Esophagus squamous epithelium (tissue), 4 donors: ENCODE data around the gene PBX3.

Experiments used
- POLR2A ChIP-seq, 4 donors: fragments of 450-650 bp; IDR thresholded peaks; one replicate each; pipeline ENCODE4 v1.6.1; 2017; ENCODE audit warnings: antibody characterized with exemption in 4 of 4, mild to moderate bottlenecking in 4 of 4, moderate library complexity in 3 of 4
- TF ChIP-seq, protein P1 (sequence below), 6 experiments: fragments of 450-650 bp in 4 of 6; fragments of 200-600 bp in 2 of 6; sonication (generic) in 2 of 6; IDR thresholded peaks; one replicate each; pipeline ENCODE4 v1.5.1; 2016 to 2019; ENCODE audit warnings: antibody characterized with exemption in 6 of 6, mild to moderate bottlenecking in 4 of 6, moderate library complexity in 4 of 6

DNA sequence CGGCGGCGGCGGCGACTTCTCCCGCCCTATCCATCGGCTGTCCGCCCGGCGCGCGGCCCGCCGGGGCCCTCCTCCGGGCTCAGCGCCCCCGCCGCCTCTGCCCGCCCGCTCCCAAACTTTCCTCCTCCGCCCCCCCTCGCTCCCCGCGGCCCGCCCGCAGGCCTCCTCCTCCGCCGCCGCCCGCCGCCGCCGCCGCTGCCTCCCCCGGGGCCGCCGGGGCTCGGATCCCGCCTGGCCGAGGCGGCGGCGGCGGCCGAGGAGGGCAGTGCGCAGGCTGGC is 460 bp upstream of the PBX3 start:
- TF ChIP-seq, protein P1, sequence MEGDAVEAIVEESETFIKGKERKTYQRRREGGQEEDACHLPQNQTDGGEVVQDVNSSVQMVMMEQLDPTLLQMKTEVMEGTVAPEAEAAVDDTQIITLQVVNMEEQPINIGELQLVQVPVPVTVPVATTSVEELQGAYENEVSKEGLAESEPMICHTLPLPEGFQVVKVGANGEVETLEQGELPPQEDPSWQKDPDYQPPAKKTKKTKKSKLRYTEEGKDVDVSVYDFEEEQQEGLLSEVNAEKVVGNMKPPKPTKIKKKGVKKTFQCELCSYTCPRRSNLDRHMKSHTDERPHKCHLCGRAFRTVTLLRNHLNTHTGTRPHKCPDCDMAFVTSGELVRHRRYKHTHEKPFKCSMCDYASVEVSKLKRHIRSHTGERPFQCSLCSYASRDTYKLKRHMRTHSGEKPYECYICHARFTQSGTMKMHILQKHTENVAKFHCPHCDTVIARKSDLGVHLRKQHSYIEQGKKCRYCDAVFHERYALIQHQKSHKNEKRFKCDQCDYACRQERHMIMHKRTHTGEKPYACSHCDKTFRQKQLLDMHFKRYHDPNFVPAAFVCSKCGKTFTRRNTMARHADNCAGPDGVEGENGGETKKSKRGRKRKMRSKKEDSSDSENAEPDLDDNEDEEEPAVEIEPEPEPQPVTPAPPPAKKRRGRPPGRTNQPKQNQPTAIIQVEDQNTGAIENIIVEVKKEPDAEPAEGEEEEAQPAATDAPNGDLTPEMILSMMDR (IDR thresholded peaks at IDR 0.05), result no peak
- no peak for TF ChIP-seq POLR2A (IDR thresholded peaks at IDR 0.05)
